NCI-H146 (cell line): Measurements from ENCODE around the gene GPR37L1.
A peak's percentile ranks its signal among the peaks of the same experiment; 100 is the strongest.
"Not testable (repeated sequence)": the region's sequence is repeated elsewhere in the genome, so short reads cannot be mapped to it uniquely, and the experiment has no call there.

Experiments
- DNase-seq: peaks from one replicate; lab custom pipeline; 2025; lab: John Stamatoyannopoulos, UW

Gene GPR37L1

DNA sequence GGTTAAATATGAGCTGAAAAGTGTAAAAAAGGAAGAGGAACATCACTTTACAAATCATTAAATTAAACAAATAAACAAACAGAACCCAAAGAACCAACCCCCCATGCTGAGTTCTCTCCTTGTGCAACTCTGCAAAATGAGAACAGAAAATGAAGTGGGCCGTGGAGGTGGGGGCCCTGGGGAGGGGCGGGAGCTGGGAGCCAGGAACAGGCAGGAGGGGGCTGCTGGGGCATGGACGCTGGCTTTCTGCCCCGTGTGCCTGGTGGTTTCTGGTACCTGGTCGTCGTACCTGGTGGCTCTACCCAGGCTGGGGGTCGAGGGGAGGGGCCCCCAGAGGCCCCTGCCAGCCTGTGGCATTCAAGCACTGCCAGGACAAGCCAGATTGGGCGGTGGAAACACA, 10.8 kb downstream of the GPR37L1 start:
- DNase-seq: no peak

DNA sequence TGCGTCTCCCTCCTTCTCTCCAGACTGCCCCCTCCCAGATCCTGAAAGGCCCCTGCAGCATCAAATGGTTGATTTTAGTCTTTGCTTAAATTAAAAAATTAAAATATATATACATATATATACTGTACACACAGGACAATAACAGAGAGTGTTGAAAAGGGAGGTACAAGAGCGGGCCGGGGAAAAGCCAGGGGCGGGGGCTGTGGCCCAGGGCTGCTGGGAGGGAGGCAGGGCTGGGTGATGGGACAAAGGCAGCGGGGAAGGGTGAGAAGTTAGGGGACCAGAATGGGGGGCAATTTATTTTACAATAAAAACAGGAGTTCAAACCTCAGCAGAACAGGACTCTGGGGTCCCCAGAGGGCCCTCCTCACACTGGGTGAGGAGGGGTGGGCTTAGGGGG, 11.3 kb downstream of the GPR37L1 start:
- DNase-seq: no peak

DNA sequence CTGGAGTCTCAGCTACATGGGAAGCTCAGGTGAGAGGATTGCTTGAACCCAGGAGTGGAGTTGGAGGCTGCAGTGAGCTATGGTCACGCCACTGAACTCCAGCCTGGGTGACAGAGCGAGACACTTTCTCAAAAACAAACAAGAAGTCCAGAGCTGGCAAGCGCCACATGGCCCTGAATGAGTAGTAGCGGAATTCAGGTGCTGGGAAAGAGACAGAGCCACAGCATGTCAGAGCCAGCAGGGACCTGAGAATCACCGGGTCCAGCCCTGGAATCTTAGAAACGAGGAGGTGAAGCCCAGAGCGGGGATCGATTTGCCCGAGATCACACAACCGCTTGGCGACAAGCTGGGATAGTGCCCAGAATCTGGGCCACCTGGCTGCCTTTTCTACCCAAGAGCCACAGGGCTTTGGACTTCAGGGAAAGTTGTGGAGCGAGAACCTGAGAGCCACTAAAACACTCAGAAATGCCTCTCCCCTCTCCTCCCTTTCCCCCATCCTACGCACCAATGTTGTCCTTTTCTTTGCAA, 12.0 kb downstream of the GPR37L1 start:
- DNase-seq: no peak

DNA sequence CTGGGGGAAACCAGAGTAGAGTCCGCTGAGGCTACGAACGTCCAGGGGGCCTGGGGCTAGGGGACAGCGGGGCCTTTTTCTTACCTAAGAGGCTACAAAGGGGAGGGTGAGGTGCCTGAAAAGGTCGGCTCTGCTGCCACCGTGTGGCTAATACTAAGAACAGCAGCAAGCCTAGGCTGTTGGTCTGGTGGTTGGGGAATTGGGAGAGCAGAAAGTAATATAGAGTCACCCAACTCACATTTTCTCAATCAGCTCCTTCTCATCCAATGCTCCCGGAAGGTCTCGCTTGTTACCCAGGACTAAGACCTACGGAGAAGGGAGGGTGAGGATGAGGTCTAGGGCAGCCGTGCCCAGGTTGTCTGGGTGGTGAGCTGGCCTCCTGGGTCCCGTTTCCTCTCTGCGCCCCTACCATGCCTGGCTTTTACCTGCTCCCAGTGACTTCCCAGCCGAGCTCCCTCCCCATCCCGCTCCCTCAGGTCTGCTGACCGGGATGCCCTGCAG, 12.6 kb downstream of the GPR37L1 start:
- peak; percentile 64 for DNase-seq

DNA sequence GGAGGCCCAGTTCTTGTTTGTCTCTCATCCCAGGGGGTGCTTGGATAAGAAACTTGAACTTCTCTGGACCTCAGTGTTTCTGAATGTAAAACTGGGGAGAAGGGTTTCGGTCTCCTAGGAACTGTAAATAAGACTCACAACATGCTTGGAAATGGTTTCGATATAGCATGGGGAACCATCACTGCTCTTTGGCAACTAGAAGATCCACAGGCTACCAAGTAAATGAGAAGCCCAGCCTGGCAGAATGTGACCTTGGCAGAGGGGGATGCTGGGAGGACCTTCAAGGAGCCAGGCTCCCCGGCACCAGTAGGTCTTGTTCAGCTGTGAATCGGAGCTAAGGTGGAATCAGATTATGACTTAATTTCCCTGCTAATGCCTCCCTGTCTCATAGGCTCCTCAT, 18.1 kb downstream of the GPR37L1 start:
- no peak for DNase-seq

DNA sequence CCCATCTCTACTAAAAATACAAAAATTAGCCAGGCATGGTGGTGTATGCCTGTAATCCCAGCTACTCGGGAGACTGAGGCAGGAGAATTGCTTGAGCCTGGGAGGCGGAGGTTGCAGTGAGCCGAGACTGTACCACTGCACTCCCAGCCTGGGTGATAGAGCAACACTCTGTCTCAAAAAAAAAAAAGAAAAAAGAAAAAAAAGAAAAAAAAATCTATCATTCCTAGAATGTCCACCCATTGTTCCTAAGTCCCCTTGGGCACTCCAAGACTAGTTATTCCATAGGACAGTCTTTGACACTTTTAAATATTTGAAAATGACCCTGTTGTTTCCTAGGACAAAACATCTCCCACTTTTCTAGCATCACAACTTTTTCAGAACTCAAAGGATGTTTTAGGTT, 18.8 kb downstream of the GPR37L1 start:
- DNase-seq: not testable (repeated sequence)

DNA sequence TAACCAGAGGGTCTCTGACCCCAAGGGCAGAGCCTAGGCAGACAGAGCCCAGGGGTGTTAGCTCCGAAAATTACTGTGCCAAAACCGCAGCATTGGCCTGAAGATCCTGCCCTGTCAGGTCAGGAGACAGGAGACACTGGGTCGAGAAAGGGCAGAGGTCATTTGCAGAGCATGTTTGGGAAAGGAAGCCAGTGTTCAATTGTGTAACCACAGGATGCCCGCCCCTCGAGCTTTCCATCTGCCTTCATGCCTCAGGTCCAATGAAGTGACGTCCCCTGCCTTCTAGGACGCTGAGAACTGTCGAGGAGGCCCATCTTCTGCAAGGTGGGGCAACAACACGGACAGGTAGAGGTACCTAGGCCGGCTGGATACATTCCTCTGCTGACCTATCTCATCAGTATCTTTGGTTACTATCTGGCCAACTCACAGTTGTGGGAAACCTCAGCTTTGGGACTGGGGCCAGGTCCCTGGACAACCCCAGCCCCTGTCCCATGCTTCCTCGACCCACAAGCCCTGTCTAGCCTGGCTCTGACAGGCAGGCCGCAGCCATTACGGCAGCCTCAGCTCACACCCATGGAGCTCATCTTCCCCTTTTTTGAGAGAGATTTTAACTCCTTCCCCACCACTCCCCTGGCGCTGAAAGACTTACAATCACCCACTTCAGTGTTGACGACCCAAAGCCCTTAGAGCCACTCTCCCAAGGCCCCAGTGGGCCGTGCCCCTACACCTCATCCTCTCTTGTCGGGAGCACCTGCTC, 20.5 kb downstream of the GPR37L1 start:
- DNase-seq: no peak

DNA sequence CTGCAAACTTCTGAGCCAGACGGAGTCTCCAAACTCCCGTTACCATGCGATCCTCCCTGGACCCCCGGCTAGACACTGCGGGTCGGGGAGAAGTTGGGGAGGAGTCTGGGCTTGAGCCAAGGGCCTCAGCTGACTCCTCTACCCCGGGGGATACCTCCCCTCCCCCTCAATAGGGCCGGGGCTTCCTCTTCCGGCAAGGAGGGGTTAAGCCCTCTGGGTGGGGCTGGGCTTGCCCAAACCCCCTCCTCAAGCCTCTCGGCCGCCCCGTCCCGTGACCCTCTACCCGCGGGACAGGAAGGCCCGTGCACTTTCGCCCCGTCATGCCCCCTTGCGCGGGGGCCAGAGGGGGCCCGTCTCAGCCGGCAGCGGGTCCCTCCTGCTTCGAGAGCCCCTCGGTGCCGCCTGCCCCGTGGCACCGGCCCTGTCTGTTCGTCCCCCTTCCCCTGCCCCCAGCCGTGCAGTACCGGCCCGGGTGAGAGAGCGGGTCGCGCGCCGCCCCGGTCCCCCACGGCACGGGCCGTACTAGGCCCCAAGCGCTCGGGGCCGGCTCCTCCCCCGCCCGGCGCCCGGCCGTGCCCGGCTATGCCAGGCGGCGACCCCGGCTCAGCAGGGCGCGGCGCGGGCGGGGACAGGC, 21.2 kb downstream of the GPR37L1 start:
- peak; percentile 45 for DNase-seq

DNA sequence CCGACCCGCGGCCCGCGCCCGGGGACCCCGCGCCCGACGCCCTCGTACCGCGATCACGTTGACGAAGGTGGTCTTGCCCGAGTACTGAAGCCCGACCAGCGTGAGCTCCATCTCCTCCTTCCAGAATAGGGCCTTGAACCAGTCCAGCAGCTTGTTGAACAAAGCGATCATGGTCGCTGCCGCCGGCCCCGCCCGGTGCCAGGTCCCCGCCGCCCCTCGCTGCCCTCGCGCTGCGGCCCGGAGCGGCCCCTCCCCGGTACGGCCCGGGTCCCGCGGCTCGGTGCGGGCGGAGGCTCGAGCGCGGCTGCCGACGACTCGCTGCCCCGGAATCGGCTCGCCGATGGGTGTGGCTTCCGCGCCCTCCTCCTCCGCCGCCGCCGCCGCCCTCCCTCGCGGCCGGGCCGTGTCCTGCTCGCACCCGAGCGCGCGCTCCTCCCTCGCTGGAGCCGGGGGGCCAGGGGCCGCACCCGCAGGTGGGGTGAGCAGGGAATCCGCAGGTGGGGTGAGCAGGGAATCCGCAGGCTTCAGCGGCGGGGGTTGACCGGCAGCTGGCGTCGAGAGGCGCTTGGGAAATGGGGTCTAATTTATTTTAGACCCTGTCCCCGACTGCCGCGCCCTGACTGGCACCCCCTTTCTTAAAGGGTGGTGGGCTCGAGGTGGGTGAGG, 21.8 kb downstream of the GPR37L1 start, which contains the start of gene ARL8A:
Gene ARL8A (minus strand): TSS at position 336 of the 666 bp plus-strand sequence. CDS start 165 bp downstream, at position 171.
- peak; percentile 65 for DNase-seq

DNA sequence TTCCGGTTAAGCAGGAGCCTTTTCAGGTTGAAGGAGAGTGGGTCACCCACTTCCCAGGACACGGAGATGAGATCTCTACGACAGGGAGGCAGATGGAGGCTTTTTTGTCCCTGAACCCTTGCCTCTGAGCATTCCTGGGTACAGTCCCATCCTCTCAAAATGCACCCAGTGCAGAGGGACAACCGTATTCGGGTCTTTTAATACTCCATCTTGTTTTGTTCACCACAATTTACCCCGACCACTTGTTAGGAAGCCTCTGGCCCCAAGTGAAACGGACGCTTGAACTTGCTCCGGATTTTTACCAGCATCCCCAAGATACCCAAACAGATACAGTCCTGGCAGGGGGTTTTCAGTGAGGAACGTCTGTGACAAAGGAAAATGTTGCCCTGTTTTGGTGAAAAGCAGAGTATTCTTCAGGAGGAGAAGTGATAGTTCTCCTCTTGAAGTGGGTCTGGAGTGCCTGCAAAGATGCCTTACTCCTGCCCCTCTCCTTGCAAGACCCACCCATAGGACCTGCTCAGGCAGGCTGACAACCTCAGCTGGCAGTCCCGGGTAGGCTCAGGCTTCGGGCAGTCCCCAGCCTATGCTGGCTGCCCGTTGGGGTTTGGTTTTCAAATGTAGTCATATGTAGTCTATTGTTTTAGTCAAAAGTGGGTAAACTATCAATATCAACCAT, 22.5 kb downstream of the GPR37L1 start:
- DNase-seq: no peak

DNA sequence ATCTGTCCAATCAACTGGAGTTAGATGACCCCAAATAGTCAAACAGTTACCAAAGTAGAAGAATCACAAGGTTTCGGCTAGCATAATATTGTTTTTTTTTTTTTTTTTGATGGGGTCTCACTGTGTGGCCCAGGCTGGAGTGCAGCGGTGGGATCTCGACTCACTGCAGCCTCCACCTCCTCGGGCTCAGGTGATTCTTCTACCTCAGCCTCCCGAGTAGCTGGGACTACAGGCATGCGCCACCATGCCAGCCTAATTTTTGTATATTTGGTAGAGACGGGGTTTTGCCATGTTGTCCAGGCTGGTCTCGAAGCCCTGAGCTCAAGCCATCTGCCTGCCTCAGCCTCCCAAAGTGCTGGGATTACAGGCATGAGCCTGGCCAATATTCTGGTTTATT, 23.0 kb downstream of the GPR37L1 start:
- DNase-seq: not testable (repeated sequence)

DNA sequence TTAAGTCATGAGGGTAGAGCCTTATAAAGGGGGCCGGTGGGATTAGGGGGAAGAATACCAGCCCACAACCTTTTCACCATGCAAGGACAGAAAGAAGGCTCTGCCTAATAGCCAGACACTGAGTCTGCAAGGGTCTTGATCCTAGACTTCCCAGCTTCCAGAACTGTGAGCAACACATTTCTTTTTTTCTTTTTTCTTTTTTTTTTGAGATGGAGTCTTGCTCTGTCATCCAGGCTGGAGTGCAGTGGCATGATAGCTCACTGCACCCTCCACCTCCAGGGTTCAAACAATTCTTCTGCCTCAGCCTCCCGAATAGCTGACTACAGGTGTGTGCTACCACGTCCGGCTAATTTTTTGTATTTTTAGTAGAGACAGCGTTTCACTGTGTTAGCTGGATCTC, 23.6 kb downstream of the GPR37L1 start:
- no peak for DNase-seq

DNA sequence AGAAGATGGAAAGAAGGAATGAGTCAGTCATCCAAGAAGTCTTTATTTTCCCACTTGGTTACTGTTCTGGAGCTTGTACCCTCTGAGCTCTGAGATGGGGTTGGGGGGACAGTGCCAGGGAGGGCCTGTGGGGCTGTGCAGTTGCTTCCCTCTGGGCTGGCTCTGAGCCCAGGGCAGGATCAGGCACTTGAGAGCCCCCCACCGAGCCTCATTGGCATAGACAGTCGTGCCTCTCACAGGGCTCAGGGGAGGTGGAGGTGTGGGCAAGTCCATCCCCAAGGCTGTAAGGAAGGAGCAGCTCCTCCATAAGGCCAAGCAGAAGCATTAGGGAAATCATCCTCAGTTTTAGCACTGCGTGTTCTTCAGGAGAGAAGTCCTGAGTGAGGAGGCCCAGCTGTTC, 24.3 kb downstream of the GPR37L1 start:
- DNase-seq: no peak

DNA sequence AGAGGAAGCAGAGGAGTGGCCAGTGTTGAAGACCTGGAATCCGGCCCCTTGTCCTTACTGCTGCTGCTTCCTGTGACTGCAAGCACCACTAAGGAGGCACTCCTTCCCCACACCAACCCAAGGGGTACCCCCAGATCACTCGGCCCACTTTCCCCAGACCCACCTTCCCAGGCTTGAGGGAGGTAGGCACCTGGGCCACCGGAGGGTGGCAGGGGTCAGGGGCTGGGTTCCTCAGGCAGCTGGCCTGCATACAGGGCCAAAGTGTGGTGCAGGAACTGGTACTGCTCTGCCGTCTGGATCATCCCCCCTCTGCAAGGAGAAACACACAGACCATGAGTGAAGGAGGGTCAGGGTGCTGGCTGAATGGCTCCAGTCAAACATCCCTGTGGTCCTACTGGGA, 25.7 kb downstream of the GPR37L1 start:
- no peak for DNase-seq

DNA sequence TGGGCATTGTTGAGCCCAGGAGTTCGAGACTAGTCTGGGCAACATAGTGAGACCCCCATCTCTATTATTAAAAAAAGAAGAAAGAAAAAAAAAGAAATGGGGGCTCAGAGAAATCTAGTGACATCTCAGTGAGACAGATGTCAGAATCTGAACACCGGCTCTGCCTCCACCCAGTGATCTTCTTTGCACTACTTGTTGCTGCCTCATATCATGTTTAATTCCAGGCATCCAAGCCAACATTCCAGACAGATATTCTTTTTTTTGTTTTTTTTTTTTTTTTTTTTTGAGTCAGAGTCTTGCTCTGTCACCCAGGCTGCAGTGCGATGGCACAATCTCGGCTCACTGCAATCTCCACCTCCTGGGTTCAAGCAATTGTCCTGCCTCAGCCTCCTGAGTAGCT, 26.8 kb downstream of the GPR37L1 start:
- DNase-seq: no peak

DNA sequence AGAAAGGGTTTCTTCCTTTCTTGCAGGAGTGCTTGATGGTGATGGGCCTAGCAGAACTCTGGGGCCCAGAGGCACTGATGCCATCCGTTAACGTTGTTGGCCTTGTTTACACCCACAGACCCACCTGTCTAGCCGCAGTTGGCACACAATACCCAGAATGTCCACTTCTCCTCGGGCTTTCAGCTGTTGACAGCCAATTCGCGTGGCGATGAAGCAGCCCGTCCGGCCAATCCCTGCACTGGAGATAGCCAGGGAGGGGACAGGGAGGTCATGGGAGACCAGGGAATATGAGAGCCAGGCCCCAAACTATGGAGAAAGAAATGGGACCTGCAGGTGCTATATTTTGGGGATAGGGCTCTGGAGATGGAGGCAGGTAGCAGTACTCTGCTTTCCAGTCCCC, 27.5 kb downstream of the GPR37L1 start:
- DNase-seq: no peak

DNA sequence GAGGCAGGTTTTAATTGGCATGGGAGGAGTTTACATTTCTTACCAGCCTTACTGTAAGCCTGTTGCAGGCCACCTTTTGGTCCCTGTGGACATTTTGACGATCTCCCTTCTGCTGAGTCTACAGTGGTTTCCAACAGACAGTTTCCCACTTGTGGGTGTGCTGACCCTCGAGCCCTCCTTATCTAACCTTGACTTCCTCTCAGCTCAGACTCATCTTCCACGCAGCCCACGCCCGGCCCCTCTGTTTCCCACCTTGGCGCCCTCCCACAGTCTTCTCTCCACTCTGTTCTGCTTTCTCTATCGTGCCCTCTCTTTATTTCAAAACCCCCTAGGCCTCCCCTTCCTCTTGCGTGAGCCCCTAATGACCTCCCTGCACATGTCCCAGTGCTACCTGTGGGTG, 27.9 kb downstream of the GPR37L1 start:
- no peak for DNase-seq

DNA sequence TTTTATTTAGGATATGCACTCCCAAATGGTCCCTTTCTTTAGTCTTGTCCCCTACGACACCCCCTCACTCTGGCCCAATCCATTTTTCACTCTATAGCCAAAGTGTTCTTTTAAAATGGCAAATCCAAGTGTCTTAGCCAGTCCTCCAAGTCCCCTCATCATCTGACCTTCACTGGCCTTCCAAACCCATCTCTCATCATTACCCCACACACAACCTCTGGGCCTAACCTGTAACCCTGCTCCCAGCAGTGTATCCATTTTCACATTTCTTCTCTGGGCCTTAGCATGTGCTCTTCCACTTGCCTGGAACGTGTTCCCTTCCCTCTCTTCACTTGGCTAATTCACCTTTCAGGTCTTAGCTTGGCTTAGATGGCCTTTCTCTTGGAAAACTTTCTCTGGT, 28.3 kb downstream of the GPR37L1 start:
- no peak for DNase-seq

DNA sequence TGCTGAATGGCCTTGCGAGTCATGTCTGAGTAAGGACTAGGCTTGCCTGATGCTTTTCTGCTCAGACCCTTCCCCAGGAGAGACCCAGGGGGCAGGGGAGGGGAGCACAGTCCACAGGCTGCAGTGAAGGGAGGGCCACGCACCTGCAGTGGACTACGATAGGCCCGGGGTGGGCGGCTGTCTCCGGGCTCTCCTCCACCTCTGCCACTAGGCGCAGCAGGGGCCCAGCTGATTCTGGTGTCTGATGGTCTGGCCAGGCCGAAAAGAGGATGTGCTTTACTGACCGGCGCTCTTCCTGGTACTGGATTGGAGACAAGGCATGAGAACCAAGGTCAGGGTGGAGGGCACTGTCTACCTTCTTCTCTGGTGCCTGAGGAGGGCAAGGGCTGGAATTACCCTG, 29.7 kb downstream of the GPR37L1 start:
- no peak for DNase-seq

DNA sequence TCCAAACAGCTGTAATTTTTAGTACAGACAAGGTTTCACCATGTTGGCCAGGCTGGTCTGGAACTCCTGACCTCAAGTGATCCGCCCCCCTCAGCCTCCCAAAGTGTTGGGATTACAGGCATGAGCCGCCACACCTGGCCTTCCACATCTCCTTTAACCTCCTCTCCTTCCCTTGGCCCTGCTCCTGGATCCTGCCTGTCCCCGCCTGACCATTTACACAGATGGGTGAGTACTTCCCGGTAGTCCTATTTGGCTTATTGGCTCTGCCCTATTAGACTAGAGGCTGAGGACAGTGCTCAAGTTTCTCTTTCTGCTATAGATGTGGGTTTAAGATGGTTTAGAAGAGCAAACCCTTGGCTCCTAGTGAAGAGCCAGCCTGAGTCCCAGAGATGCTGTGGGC, 30.6 kb downstream of the GPR37L1 start:
- no peak for DNase-seq

DNA sequence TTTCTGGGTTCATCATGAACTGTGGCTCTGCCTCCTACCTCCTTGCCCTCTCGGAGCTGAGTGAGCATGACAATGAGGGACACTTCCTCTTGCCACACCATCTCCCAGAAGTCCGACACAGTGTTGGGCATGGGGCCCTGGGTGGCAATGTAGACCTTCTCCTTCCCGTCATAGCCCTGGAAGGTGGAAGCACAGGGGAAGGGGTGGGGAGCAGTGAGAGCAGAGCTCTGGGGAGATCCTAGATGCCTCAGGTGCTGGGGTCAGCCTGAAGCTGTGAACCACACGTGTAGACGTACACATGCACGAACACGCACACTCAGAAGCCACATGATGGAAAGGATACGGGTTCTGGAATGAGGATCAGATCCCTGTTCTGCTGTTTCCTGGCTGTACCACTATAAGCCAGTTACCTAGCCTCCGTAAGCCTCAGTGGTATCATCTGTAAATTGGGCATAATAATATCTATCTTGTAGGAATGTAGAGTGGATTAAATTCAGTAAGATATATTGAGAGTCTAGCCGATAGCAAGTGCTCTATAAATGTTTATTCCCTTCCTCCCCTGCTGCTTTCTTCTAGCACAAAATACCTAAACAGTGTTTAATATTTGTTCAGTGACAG, 31.5 kb downstream of the GPR37L1 start:
- no peak for DNase-seq
